ACC112 (cell line): Measurements from ENCODE around the gene PVR.
"Not testable (repeated sequence)": the region's sequence is repeated elsewhere in the genome, so short reads cannot be mapped to it uniquely, and the experiment has no call there.

ENCODE experiments used
- H2AFZ ChIP-seq: fragments of 200-600 bp; sonication (generic); one replicate; pipeline ENCODE4 v1.6.0; 2017; ENCODE audit warnings: antibody characterized with exemption, low read length; ENCODE audit not compliant: unreplicated experiment
- H3K27ac ChIP-seq: fragments of 200-600 bp; sonication (generic); 2 replicates; pipeline ENCODE4 v1.5.1; 2014; ENCODE audit warnings: low read depth, mild to moderate bottlenecking, antibody characterized with exemption, low read length, moderate library complexity
- H3K27me3 ChIP-seq: fragments of 200-600 bp; sonication (generic); 2 replicates; pipeline ENCODE4 v1.6.1; 2014; ENCODE audit warnings: mild to moderate bottlenecking, antibody characterized with exemption, low read length, moderate library complexity, mixed read lengths; ENCODE audit not compliant: insufficient read depth
- H3K36me3 ChIP-seq: fragments of 200-600 bp; sonication (generic); 2 replicates; pipeline ENCODE4 v1.6.1; 2016; ENCODE audit warnings: mild to moderate bottlenecking, antibody characterized with exemption, low read length, moderate library complexity, mixed read lengths; ENCODE audit not compliant: insufficient read depth
- H3K4me1 ChIP-seq: fragments of 200-600 bp; sonication (generic); one replicate; pipeline ENCODE4 v1.6.1; 2016; ENCODE audit warnings: low read length, mixed read lengths; ENCODE audit not compliant: insufficient read depth, unreplicated experiment, control insufficient read depth
- H3K4me3 ChIP-seq: fragments of 200-600 bp; sonication (generic); 2 replicates; pipeline ENCODE4 v1.5.1; 2014; ENCODE audit warnings: mild to moderate bottlenecking, low read depth, low read length
- H3K79me2 ChIP-seq: fragments of 200-600 bp; sonication (generic); one replicate; pipeline ENCODE4 v1.6.0; 2016; ENCODE audit warnings: low read length; ENCODE audit not compliant: control insufficient read depth, unreplicated experiment, insufficient read depth

PVR gene

GRCh38 chr19:44634058-44634457 is 9.7 kb upstream of the PVR start:
- not testable (repeated sequence) for H3K27ac ChIP-seq, H3K27me3 ChIP-seq, H2AFZ ChIP-seq, H3K79me2 ChIP-seq, H3K36me3 ChIP-seq, H3K4me3 ChIP-seq
- H3K4me1 ChIP-seq = peaks cover 12% of the 10 kb centered on the region

- Histone ChIP-seq H2AFZ (no peak overlapping the region), H3K4me1 (peaks cover 12% of the 10 kb centered on the region), H3K4me3 (no peak overlapping the region), H3K79me2 (no peaks in the 10 kb centered on the region), H3K36me3 (no peaks in the 10 kb centered on the region), H3K27ac (no peak overlapping the region), H3K27me3 (no peaks in the 10 kb centered on the region)
Measured at GRCh38 chr19:44634785-44635184, 8.9 kb upstream of the PVR start.

GRCh38 chr19:44635581-44636438 is 7.9 kb upstream of the PVR start:
- Histone ChIP-seq H3K4me1 (peaks cover 21% of the 10 kb centered on the region), H3K27ac (peak overlapping the region; percentile 46), H3K27me3 (no peaks in the 10 kb centered on the region), H3K4me3 (no peak overlapping the region), H2AFZ (no peak overlapping the region), H3K79me2 (no peaks in the 10 kb centered on the region), H3K36me3 (no peaks in the 10 kb centered on the region)

GRCh38 chr19:44636439-44637389 is 7.0 kb upstream of the PVR start:
- Histone ChIP-seq H3K4me3 (no peak overlapping the region), H3K36me3 (no peaks in the 10 kb centered on the region), H3K27ac (no peak overlapping the region), H3K27me3 (no peaks in the 10 kb centered on the region), H3K79me2 (no peaks in the 10 kb centered on the region), H2AFZ (no peak overlapping the region), H3K4me1 (peaks cover 27% of the 10 kb centered on the region)

- no peak overlapping the region for H2AFZ ChIP-seq
- no peaks in the 10 kb centered on the region for H3K36me3 ChIP-seq
- no peak overlapping the region for H3K27ac ChIP-seq
- H3K79me2 ChIP-seq = no peaks in the 10 kb centered on the region
- H3K27me3 ChIP-seq = no peaks in the 10 kb centered on the region
- H3K4me3 ChIP-seq = no peak overlapping the region
- peaks cover 27% of the 10 kb centered on the region for H3K4me1 ChIP-seq
Measured at GRCh38 chr19:44637390-44637764, 6.3 kb upstream of the PVR start.

GRCh38 chr19:44640518-44640917 is 3.2 kb upstream of the PVR start:
- Histone ChIP-seq H3K36me3 (no peaks in the 10 kb centered on the region), H3K4me1 (peaks cover 24% of the 10 kb centered on the region), H3K27ac (peak overlapping the region; percentile 36), H3K79me2 (peaks cover 8% of the 10 kb centered on the region), H2AFZ (no peak overlapping the region), H3K27me3 (no peaks in the 10 kb centered on the region), H3K4me3 (no peak overlapping the region)

- Histone ChIP-seq H3K27me3 (no peaks in the 10 kb centered on the region), H2AFZ (no peak overlapping the region), H3K4me1 (peaks cover 15% of the 10 kb centered on the region), H3K4me3 (no peak overlapping the region), H3K36me3 (no peaks in the 10 kb centered on the region), H3K27ac (peak overlapping the region; percentile 36; the same call in 1 of the 2 replicates), H3K79me2 (peaks cover 19% of the 10 kb centered on the region)
Measured at GRCh38 chr19:44641501-44642265, 2.0 kb upstream of the PVR start.

- no peak overlapping the region for H3K27ac ChIP-seq
- peaks cover 20% of the 10 kb centered on the region for H3K4me1 ChIP-seq
- H3K27me3 ChIP-seq = no peaks in the 10 kb centered on the region
- H2AFZ ChIP-seq = no peak overlapping the region
- peaks cover 26% of the 10 kb centered on the region for H3K79me2 ChIP-seq
- no peaks in the 10 kb centered on the region for H3K36me3 ChIP-seq
- no peak overlapping the region for H3K4me3 ChIP-seq
Measured at GRCh38 chr19:44642377-44642776, 1.3 kb upstream of the PVR start.

- H3K27ac ChIP-seq = peak overlapping the region; percentile 61
- peak overlapping the region; percentile 92 for H3K4me3 ChIP-seq
- H3K27me3 ChIP-seq = no peaks in the 10 kb centered on the region
- peaks cover 29% of the 10 kb centered on the region for H3K79me2 ChIP-seq
- H2AFZ ChIP-seq = no peak overlapping the region
- H3K36me3 ChIP-seq = peaks cover 3% of the 10 kb centered on the region; the same call in 1 of the 2 replicates
- H3K4me1 ChIP-seq = peaks cover 34% of the 10 kb centered on the region
Measured at GRCh38 chr19:44644402-44645016, 799 bp downstream of the PVR start.
